ENCODE measurements around the gene TTYH3. TPM values are rescaled to one million over a fixed set of nuclear protein-coding genes. Genes with fewer than 3 reads are reported as not detected.

TTYH3 gene
- total RNA-seq, 1 donor from 2014 or later, result 237 TPM

- Mint-ChIP-seq H3K4me3 (no peak overlapping the region), H3K27me3 (ENCODE audit: low read depth) (no peaks in the 10 kb centered on the region), H3K27ac (ENCODE audit: unreplicated experiment) (peak overlapping the region; percentile 35), H3K36me3 (ENCODE audit: low read depth) (no peaks in the 10 kb centered on the region), H3K4me1 (peaks cover 29% of the 10 kb centered on the region), H3K9me3 (no peaks in the 10 kb centered on the region)
- TF ChIP-seq CTCF (conservative IDR thresholded peaks at IDR 0.05), result no peak
- no peak for DNase-seq (ENCODE audit: low read depth, low spot score)
Measured at GRCh38 chr7:2646336-2646679, 14.5 kb downstream of the TTYH3 start.

- no peak for TF ChIP-seq CTCF (conservative IDR thresholded peaks at IDR 0.05)
- H3K27me3 Mint-ChIP-seq (ENCODE audit: low read depth), result no peaks in the 10 kb centered on the region
- no peaks in the 10 kb centered on the region for H3K36me3 Mint-ChIP-seq (ENCODE audit: low read depth)
Measured at GRCh38 chr7:2646680-2647571, 15.1 kb downstream of the TTYH3 start.

GRCh38 chr7:2647594-2648172 is 15.9 kb downstream of the TTYH3 start:
- Mint-ChIP-seq H3K4me1 (peaks cover 35% of the 10 kb centered on the region), H3K4me3 (no peak overlapping the region), H3K9me3 (no peaks in the 10 kb centered on the region), H3K27me3 (ENCODE audit: low read depth) (no peaks in the 10 kb centered on the region), H3K27ac (ENCODE audit: unreplicated experiment) (no peak overlapping the region), H3K36me3 (ENCODE audit: low read depth) (no peaks in the 10 kb centered on the region)
- DNase-seq (ENCODE audit: low read depth, low spot score), result no peak
- TF ChIP-seq CTCF (conservative IDR thresholded peaks at IDR 0.05), result no peak

More at GRCh38 chr7:2646680-2647571, 15.1 kb downstream of the TTYH3 start:
- no peak overlapping the region for H3K27ac Mint-ChIP-seq (ENCODE audit: unreplicated experiment)
- no peaks in the 10 kb centered on the region for H3K9me3 Mint-ChIP-seq
- H3K4me1 Mint-ChIP-seq, result peaks cover 30% of the 10 kb centered on the region
- DNase-seq (ENCODE audit: low read depth, low spot score), result no peak
- H3K4me3 Mint-ChIP-seq, result no peak overlapping the region

GRCh38 chr7:2649139-2649838 is 17.5 kb downstream of the TTYH3 start:
- Mint-ChIP-seq H3K4me3 (no peak overlapping the region), H3K4me1 (peaks cover 30% of the 10 kb centered on the region), H3K36me3 (ENCODE audit: low read depth) (no peaks in the 10 kb centered on the region), H3K27me3 (ENCODE audit: low read depth) (no peaks in the 10 kb centered on the region), H3K9me3 (no peaks in the 10 kb centered on the region), H3K27ac (ENCODE audit: unreplicated experiment) (no peak overlapping the region)
- TF ChIP-seq CTCF (conservative IDR thresholded peaks at IDR 0.05), result no peak
- DNase-seq (ENCODE audit: low read depth, low spot score), result no peak

GRCh38 chr7:2649991-2650390 is 18.2 kb downstream of the TTYH3 start:
- Mint-ChIP-seq H3K36me3 (ENCODE audit: low read depth) (no peaks in the 10 kb centered on the region), H3K9me3 (no peaks in the 10 kb centered on the region), H3K27me3 (ENCODE audit: low read depth) (no peaks in the 10 kb centered on the region), H3K4me1 (peaks cover 23% of the 10 kb centered on the region), H3K4me3 (no peak overlapping the region), H3K27ac (ENCODE audit: unreplicated experiment) (no peak overlapping the region)
- DNase-seq (ENCODE audit: low read depth, low spot score), result no peak
- TF ChIP-seq CTCF (conservative IDR thresholded peaks at IDR 0.05), result no peak

All from neural crest cell (in vitro differentiated cells).